Putamen (tissue), 1 donor: ENCODE data around the gene GPR132.
"Not testable (repeated sequence)": the region's sequence is repeated elsewhere in the genome, so short reads cannot be mapped to it uniquely, and the experiment has no call there.

Experiments
- DNase-seq: peaks from one replicate; pipeline ENCODE4 v3.0.0-alpha.2; 2016; ENCODE audit warnings: low spot score

GPR132 gene

DNA sequence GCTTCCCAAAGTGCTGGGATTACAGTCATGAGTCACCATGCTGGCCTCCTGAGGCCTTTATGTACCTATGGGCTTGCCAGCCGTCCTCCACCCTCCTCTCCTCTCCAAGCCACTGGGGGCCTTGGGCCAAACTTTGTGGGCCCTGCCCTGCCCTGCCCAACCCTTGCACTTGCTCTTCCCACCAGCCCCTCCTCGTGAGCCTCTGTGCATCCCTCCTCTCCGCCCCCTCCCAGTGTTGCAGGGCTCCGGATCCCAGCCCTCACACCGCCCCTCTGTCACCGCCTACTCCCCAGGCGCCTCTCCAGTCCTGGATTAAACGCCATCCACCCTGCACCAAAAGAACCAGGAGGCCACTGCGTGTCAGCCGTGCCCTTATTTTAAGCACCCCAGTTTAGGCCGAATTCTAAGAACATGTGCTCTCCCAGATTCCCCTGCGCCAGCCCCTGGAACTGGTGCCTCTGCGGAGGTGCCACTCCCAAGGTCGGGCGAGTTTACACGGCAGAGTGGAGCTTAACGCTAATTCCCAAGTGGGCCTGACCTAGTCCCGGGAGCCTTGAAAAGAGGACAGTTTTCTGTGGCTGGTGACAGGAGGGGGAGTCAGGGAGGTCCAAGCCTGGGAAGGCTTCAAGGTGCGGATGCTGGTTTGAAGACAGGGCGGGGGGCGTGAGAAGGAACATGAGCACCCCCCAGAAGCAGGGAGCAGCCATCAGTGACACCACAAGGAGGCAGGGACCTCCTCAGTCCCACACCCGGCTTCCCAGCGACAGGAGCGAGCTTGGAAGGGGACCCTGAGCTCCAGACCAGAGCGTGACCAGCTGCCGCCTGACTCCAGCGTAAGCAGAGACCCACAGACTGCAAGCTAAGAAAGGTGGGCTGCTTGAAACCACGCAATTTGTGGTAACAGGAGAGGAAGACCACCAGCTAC is 23.1 kb downstream of the GPR132 start:
- no peak for DNase-seq

DNA sequence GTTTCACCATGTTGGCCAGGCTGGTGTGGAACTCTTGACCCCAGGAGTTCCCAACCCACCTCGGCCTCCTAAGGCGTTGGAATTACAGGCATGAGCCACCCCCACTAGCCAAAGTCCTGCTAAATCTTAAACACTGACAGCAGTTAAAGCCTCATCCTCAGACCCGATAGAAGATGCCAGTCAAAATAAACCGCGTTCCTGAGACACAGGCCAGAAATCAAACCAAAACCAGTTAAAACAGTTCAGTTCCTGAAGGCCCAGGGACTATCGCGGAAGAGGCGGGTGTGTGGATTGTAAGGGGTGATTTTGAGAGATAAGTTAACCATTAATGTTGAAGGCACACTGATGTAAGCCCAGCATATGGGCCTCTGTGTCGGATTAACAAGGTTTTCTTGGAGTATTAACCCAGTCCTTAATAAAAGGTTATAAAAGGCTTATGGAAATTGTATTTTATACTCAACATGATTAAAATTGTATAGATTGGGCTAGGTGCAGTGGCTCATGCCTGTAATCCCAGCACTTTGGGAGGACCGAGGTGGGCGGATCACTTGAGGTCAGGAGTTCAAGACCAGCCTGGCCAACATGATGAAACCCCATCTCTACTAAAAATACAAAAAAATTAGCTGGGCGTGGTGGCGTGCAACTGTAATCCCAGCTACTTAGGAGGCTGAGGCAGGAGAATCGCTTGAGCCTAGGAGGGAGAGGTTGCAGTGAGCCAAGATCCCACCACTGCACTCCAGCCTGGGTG is 25.6 kb downstream of the GPR132 start:
- no peak for DNase-seq

DNA sequence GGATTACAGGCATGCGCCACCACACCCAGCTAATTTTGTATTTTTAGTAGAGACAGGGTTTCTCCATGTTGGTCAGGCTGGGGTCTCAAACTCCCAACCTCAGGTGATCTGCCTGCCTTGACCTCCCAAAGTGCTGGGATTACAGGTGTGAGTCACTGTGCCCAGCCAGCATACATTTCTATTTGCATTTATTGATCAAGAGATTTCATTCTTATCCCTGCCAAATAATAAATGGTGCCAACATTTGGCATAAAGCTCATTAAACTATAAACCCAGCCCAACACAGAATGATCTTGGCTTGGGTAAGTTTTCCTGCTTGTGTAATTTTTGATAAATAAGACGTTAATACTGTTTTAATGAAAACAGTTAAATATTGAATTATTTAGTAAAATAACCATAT is 29.6 kb downstream of the GPR132 start:
- DNase-seq, result not testable (repeated sequence)

DNA sequence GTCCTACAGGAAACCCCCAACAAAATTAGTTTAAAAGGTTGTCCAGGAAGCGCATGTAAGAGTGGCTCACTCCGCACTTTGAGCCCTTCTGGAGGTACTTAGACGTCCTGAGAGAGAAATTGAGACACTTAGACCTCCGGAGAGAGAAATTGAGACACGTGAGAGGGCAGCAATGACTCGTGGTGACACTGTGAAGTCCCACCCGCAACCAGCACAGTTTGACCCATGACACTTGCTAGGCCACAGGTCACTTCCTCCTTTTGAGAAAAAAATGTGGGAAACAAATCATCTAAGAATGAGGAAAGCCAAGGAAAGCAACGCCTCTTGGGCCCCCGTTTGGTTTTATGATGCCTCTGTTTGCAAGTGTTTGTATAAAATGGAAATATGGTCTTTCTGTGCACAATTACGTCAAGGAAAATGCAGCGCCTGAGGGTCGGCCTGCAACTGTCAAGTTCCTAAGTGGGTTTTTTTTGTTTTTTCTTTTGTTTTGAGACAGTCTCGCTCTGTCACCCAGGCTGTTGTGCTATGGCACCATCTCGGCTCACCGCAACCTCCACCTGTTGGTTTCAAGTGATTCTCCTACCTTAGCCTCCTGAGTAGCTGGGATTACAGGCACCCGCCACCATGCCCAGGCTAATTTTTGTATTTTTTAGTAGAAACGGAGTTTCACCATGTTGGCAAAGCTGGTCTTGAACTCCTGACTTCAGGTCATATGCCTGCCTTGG is 30.8 kb downstream of the GPR132 start:
- no peak for DNase-seq

DNA sequence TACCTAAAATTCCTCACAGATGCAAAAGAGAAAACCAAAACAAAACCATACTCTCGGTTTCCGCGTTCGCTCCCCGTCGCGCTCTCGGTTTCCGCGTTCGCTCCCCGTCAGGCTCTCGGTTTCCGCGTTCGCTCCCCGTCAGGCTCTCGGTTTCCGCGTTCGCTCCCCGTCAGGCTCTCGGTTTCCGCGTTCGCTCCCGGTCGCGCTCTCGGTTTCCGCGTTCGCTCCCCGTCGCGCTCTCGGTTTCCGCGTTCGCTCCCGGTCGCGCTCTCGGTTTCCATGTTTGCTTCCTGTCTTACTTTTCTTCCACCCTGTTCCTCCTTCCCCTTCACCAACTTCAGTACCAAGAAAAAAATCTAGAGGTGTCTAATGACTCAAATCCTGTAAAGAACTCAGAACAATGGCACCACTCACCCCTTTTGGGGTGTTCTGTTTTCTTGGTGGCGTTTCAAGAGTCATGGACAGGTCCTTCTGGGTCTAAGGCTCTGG is 31.8 kb downstream of the GPR132 start:
- not testable (repeated sequence) for DNase-seq

DNA sequence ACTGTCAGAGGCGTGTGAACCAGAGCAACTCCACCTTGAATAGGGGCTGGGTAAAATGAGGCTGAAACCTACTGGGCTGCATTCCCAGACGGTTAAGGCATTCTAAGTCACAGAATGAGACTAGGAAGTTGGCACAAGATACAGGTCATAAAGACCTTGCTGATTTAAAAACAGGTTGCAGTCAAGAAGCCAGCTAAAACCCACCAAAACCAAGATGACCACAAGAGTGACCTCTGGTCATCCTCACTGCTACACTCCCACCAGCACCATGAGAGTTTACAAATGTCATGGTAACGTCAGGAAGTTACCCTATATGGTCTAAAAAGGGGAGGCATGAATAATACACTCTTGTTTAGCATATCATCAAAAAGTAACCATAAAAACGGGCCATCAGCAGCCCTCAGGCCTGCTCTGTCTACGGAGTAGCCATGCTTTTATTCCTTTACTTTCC is 32.8 kb downstream of the GPR132 start:
- DNase-seq, result not testable (repeated sequence)

DNA sequence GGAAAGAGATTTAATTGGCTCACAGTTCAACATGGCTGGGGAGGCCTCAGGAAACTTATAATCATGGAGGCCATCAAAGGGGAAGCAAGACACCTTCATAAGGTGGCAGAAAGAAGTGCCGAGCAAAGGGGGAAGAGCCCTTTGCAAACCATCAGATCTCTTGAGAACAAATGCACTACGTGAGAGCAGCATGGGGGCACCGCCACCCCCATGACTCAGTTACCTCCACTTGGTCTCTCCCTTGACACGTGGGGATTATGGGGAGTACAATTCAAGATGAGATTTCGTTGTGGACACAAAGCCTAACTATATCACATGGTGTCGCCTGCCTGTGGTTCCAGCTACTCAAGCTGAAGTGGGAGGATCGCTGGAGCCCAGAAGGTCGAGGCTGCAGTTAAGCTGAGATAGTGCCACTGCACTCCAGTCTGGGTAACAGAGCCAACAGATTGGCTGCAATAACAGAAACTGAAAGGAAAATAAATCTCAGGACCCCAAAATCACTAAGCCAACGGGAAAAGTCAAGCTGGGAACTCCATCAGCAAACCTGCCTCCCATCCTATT is 34.3 kb downstream of the GPR132 start:
- no peak for DNase-seq

DNA sequence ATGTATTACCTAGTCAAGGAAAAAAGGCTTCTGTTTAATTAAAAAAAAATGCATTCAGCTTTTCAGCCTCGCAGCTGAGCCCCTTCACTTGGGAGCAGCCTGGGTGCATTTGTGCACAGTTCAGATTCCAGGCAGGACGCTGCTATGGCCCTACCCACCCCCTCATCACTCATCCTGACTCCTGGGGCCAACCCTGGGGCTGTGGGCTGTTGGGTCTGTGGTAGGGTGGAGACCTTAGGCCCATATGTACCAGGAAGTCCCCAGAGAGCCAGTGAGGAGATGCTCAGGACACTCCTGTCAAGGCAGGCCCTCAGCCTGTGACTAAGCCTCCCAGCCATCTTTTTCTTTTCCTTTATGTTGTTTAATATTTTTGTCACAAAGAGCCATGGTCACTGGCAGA is 35.0 kb downstream of the GPR132 start:
- DNase-seq, result no peak

GRCh38 chr14:105029402-105029801 is 35.8 kb downstream of the GPR132 start:
- no peak for DNase-seq

- DNase-seq, result no peak
Observed at GRCh38 chr14:105028251-105028927, 36.8 kb downstream of the GPR132 start.

DNA sequence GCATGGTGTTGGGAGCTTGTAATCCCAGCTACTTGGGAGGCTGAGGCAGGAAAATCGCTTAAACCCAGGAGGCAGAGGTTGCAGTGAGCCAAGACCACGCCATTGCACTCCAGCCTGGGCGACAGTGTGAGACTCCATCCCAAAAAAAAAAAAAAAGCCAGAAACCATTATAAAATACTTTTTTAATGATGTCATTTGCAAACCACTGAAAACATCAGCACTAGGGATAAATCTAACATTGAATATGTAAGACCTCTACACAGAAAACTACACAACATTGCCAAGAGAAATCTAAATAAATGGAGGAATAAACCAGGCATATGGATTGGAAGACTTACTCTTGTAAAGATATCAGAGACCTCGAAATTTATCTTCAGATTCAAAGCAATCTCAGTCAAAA is 37.5 kb downstream of the GPR132 start:
- DNase-seq, result not testable (repeated sequence)

DNA sequence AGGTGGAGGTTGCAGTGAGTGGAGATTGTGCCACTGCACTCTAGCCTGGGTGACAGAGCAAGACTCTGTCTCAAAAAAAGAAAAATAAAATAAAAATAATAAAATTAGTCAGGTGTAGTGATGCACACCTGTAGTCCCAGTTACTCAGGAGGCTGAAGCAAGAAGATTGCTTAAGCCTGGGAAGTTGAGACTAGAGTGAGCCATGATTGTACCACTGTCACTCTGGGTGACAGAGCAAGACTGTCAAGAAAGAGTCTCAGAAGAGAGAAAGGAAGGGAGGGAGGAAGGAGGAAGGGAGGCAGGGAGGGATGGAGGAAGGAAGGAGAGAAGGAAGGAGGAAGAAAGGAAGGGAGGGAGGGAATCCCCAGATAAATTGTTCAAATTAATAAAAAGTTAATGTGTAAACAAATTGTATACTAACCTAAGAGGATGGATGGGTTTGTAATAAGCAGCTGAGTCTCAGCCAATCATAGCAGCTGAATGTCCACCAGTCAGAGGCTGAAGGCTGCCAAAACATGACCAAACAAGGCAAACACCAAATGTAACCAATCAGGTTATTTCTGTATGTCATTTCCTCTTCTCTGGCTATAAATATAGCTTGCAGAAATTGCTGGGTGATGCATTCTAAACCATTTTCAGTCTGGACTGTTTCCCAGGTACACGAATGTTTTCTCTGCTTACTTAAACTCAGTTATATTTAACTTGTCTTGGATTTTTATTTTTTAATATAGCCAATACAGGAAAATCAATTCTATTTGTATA is 38.2 kb downstream of the GPR132 start:
- DNase-seq, result no peak

GRCh38 chr14:105026033-105026785 is 39.0 kb downstream of the GPR132 start:
- no peak for DNase-seq

DNA sequence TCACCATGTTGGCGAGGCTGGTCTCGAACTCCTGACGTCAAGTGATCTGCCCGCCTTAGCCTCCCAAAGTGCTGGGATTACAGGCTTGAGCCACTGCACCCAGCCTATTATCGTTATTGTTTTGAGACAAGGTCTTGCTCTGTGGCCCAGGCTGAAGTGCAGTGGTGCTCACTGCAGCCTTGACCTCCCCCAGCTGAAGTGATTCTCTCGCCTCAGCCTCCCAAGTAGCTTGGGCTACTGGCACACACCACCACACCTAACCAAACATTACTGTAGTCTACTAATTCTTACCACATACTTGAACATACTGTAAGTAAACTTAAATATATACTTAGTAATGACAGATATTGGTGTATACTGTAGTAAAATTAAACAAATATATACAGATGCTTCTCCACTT is 39.8 kb downstream of the GPR132 start:
- DNase-seq, result no peak

GRCh38 chr14:105023791-105024480 is 41.3 kb downstream of the GPR132 start:
- DNase-seq, result no peak

DNA sequence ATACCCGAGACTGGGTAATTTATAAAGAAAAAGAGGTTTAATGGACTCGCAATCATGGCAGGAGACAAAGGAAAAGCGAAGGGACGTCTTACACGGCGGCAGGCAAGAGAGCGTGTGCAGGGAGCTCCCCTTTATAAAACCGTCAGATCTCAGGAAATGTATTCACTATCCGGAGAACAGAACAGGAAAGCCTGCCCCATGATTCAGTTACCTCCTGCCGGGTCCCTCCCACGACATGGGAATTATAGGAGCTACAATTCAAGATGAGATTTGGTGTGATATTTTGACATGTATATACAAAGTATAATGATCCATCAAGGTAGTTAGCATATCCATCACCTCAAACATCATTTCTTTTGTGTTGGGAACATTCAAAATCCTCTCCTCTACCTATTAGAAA is 42.1 kb downstream of the GPR132 start:
- DNase-seq, result no peak

DNA sequence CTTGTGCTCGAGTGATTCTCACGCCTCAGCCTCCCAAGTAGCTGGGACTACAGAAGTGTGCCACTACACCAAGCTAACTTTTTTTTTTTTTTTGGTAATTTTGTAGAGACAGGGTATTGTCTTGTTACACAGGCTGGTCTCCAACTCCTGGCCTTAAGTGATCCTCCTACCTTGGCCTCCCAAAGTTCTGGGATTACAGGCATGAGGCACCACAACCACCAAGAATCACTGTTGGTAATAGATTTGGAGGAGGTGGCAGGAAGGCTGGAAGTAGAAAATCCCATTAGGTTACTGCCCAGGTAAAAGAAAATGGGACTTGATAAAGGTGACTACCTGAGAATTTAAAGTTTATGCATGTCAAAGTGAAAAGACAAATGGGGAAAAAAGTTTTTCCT is 43.0 kb downstream of the GPR132 start:
- no peak for DNase-seq

GRCh38 chr14:105021656-105022275 is 43.5 kb downstream of the GPR132 start:
- DNase-seq, result peak; percentile 53
